GM10248 (cell line): Measurements from ENCODE around the gene FRMD3.

Experiments used
- CTCF ChIA-PET: fragments of 300-600 bp; sonication (Branson Sonifier 250); formaldehyde crosslinking; extraction: SDS; loops from one replicate; lab custom pipeline; 2021; ENCODE audit warnings: antibody characterized with exemption; lab: Yijun Ruan, JAX
- POLR2A ChIA-PET: fragments of 350-650 bp; sonication (Branson Sonifier 250); formaldehyde crosslinking; extraction: SDS; loops from one replicate; lab custom pipeline; 2020; ENCODE audit warnings: antibody characterized with exemption; lab: Yijun Ruan, JAX
- DNase-seq: peaks from one replicate; pipeline ENCODE4 v3.0.0; 2012; ENCODE audit errors: extremely low spot score
- CTCF ChIP-seq: IDR thresholded peaks from 2 replicates; pipeline ENCODE4 v1.5.1; 2012; ENCODE audit warnings: mild to moderate bottlenecking, low read depth; ENCODE audit errors: extremely low read depth, missing control alignments, control extremely low read depth

FRMD3 gene

GRCh38 chr9:83570359-83570758 lies 32.2 kb upstream of the FRMD3 start:
- no peak for DNase-seq
- CTCF ChIA-PET = no interaction called here
- POLR2A ChIA-PET = no interaction called here
- no peak for TF ChIP-seq CTCF

GRCh38 chr9:83569326-83569725 lies 31.1 kb upstream of the FRMD3 start:
- ChIA-PET CTCF (interaction anchor here (1.2 to 1.4 kb wide), 2 partner anchors 16 to 235 kb away, joined by 3 to 4 read pairs; no protein-coding TSS in a partner anchor), POLR2A (no interaction called here)
- TF ChIP-seq CTCF = no peak

GRCh38 chr9:83563360-83563759 lies 25.2 kb upstream of the FRMD3 start:
- no peak for TF ChIP-seq CTCF
- ChIA-PET POLR2A (no interaction called here), CTCF (interaction anchor here (3.3 kb wide), 1 partner anchor 19 kb away, joined by 20 read pairs; no protein-coding TSS in a partner anchor)
- no peak for DNase-seq

More at GRCh38 chr9:83569326-83569725, 31.1 kb upstream of the FRMD3 start:
- DNase-seq = no peak

GRCh38 chr9:83560169-83560826 lies 22.1 kb upstream of the FRMD3 start:
- DNase-seq = no peak
- POLR2A ChIA-PET = no interaction called here
- no peak for TF ChIP-seq CTCF
- CTCF ChIA-PET = interaction anchor here (1.6 to 1.8 kb wide), 2 partner anchors 37 to 225 kb away, joined by 3 to 6 read pairs; no protein-coding TSS in a partner anchor

- ChIA-PET POLR2A (no interaction called here), CTCF (interaction anchor here (1.0 to 3.3 kb wide), 2 partner anchors 14 to 223 kb away, joined by 8 to 10 read pairs; no protein-coding TSS in a partner anchor)
- no peak for TF ChIP-seq CTCF
- no peak for DNase-seq
Measured at GRCh38 chr9:83557771-83558170, 19.6 kb upstream of the FRMD3 start.

- no peak for TF ChIP-seq CTCF
- ChIA-PET CTCF (interaction anchor here (1.0 to 5.1 kb wide), 3 partner anchors 14 to 223 kb away, joined by 8 to 34 read pairs (median 10); no protein-coding TSS in a partner anchor), POLR2A (no interaction called here)
- no peak for DNase-seq
Measured at GRCh38 chr9:83557317-83557716, 19.1 kb upstream of the FRMD3 start.
